Glutamatergic neuron (in vitro differentiated cells): Measurements from ENCODE around the gene GGT7. TPM values are rescaled to one million over a fixed set of nuclear protein-coding genes. Genes with fewer than 3 reads are reported as not detected.

ENCODE experiments used
- DNase-seq: peaks from one replicate; pipeline ENCODE4 v3.0.0; 2022
- H3K27ac Mint-ChIP-seq: one replicate; pipeline ENCODE4 v1.8.0; 2020; ENCODE audit warnings: mild to moderate bottlenecking, mixed read lengths, inconsistent platforms; ENCODE audit not compliant: unreplicated experiment
- H3K27me3 Mint-ChIP-seq: one replicate; pipeline ENCODE4 v1.8.0; 2020; ENCODE audit warnings: mild to moderate bottlenecking, moderate library complexity, mixed read lengths, inconsistent platforms; ENCODE audit not compliant: unreplicated experiment
- H3K36me3 Mint-ChIP-seq: one replicate; pipeline ENCODE4 v1.8.0; 2020; ENCODE audit warnings: mild to moderate bottlenecking, mixed read lengths, inconsistent platforms; ENCODE audit not compliant: unreplicated experiment
- H3K4me1 Mint-ChIP-seq: one replicate; pipeline ENCODE4 v1.8.0; 2020; ENCODE audit warnings: mild to moderate bottlenecking, low read depth, mixed read lengths, inconsistent platforms; ENCODE audit not compliant: unreplicated experiment
- H3K4me3 Mint-ChIP-seq: one replicate; pipeline ENCODE4 v1.8.0; 2020; ENCODE audit warnings: mild to moderate bottlenecking, mixed read lengths, inconsistent platforms; ENCODE audit not compliant: unreplicated experiment
- H3K9me3 Mint-ChIP-seq: one replicate; pipeline ENCODE4 v1.8.0; 2020; ENCODE audit warnings: mild to moderate bottlenecking, moderate library complexity, mixed read lengths, inconsistent platforms; ENCODE audit not compliant: unreplicated experiment
- CTCF ChIP-seq: fragments of 200-600 bp; sonication (generic); IDR thresholded peaks from one replicate; pipeline ENCODE4 v1.5.0; 2021; ENCODE audit not compliant: partially characterized antibody, unreplicated experiment
- long read RNA-seq: library from polyadenylated mRNA; unstranded; transcript quantifications from one replicate; pipeline ENCODE4 v2.0.0, GENCODE V29; 2020; ENCODE audit not compliant: unreplicated experiment
- total RNA-seq: library from RNA; stranded (reverse); fragmentation: NEBNext Ultra II Directional; extraction: Animal tissue kit (Norgen Biotek cat#: 25700); gene quantifications from one replicate; pipeline ENCODE4 v1.2.1, GENCODE V29; 2021; ENCODE audit not compliant: unreplicated experiment

The GGT7 gene
- 81.9 TPM for total RNA-seq
- long read RNA-seq, partial matches to known transcripts: 20 of 32 reads
- long read RNA-seq, other reads (novel, unspliced or antisense): 9 of 32 reads

- H3K27me3 Mint-ChIP-seq: peaks cover 16% of the 10 kb centered on the region
- H3K9me3 Mint-ChIP-seq: peaks cover 15% of the 10 kb centered on the region
- peak; percentile 94 for DNase-seq
- H3K4me3 Mint-ChIP-seq: peak within 1 kb of the TSS; percentile 99
- no peaks in the 10 kb centered on the region for H3K36me3 Mint-ChIP-seq
- peak; percentile 74 for TF ChIP-seq CTCF
- peak within 1 kb of the TSS; percentile 89 for H3K27ac Mint-ChIP-seq
- peaks cover 22% of the 10 kb centered on the region for H3K4me1 Mint-ChIP-seq
Measured at GRCh38 chr20:34872622-34873224, at the start of gene GGT7. Gene GGT7 (minus strand): TSS chr20:34872856. CDS start chr20:34872815, 41 bp downstream.

GRCh38 chr20:34921436-34921835 is 48.8 kb upstream of the GGT7 start:
- Mint-ChIP-seq H3K27ac (no peak overlapping the region), H3K27me3 (peaks cover 3% of the 10 kb centered on the region), H3K4me1 (peaks cover 2% of the 10 kb centered on the region), H3K9me3 (peaks cover 2% of the 10 kb centered on the region), H3K36me3 (peaks cover 16% of the 10 kb centered on the region), H3K4me3 (no peak overlapping the region)
- TF ChIP-seq CTCF: no peak
- DNase-seq: no peak

- Mint-ChIP-seq H3K4me3 (no peak overlapping the region), H3K9me3 (no peaks in the 10 kb centered on the region), H3K36me3 (peaks cover 7% of the 10 kb centered on the region), H3K27me3 (no peaks in the 10 kb centered on the region), H3K27ac (no peak overlapping the region), H3K4me1 (no peaks in the 10 kb centered on the region)
- no peak for DNase-seq
- TF ChIP-seq CTCF: no peak
Measured at GRCh38 chr20:34920055-34920454, 47.4 kb upstream of the GGT7 start.

GRCh38 chr20:34916774-34917354 is 44.2 kb upstream of the GGT7 start:
- Mint-ChIP-seq H3K9me3 (no peaks in the 10 kb centered on the region), H3K27ac (no peak overlapping the region), H3K4me1 (no peaks in the 10 kb centered on the region), H3K36me3 (peaks cover 5% of the 10 kb centered on the region), H3K27me3 (no peaks in the 10 kb centered on the region), H3K4me3 (no peak overlapping the region)
- DNase-seq: no peak
- TF ChIP-seq CTCF: no peak

- H3K36me3 Mint-ChIP-seq: peaks cover 5% of the 10 kb centered on the region
Measured at GRCh38 chr20:34915749-34916455, 43.2 kb upstream of the GGT7 start.

More at GRCh38 chr20:34915749-34916455, 43.2 kb upstream of the GGT7 start:
- no peaks in the 10 kb centered on the region for H3K9me3 Mint-ChIP-seq
- H3K4me3 Mint-ChIP-seq: no peak overlapping the region
- TF ChIP-seq CTCF: no peak
- DNase-seq: no peak
- no peaks in the 10 kb centered on the region for H3K4me1 Mint-ChIP-seq
- H3K27me3 Mint-ChIP-seq: no peaks in the 10 kb centered on the region
- no peak overlapping the region for H3K27ac Mint-ChIP-seq
